GM21737 (cell line): ENCODE results near the gene MAP1B.
"Not testable (repeated sequence)": the region's sequence is repeated elsewhere in the genome, so short reads cannot be mapped to it uniquely, and the experiment has no call there.

Experiments used
- ATAC-seq: cut with Tn5 transposase; IDR thresholded peaks from one replicate; pipeline ENCODE4 v1.9.1; 2021; ENCODE audit warnings: mild to moderate bottlenecking, moderate library complexity; ENCODE audit not compliant: unreplicated experiment

MAP1B gene

GRCh38 chr5:72160329-72160728 is 53.1 kb downstream of the MAP1B start:
- no peak for ATAC-seq

GRCh38 chr5:72160959-72161358 is 53.7 kb downstream of the MAP1B start:
- ATAC-seq = no peak

DNA sequence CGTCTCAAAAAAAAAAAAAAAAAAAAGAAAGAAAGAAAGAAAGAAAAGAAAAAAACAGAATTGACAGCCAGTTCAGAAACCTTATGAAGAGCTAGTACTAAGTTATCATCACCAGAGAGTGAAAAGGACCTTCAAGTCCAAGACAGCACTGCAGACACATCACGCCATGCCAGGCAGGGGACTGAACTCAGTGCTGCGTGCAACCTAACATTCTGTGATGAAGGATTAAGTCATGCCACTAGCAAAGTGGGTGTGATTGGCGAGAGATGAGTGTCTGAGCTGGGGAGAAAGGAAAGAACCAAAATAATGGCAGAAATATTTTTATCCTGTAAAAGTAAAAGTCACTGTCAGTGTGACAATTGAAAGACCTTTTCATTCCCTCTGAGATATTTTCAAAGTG is 54.7 kb downstream of the MAP1B start:
- no peak for ATAC-seq

DNA sequence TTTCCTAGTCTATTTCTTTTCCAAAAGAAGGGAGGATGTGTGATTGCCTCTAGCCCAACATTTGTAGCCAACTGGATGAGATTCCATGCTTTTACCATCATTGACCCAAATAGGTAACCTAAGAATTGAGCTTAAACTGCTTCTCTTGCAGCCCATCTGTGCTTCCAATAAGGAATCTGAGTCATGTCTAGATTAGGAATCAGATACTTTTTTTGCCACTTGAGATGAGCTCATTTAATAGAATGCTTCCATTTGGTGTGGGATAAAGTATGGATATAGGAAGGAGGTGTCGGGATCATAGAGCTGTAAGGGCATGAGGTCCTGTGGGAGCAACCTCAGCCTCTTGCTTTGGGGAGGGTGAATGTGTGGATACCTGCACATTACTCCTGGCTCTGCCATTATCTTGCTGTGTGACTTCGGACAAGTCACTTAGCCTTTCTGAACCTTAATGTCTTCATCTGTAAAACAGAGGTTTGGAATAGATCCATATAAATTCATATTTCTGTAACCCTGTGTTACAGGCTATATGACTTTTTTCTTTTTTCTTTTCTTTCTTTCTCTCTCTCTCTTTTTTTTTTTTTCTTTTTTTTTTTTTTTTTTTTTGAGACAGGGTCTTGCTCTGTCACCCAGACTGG is 56.2 kb downstream of the MAP1B start:
- ATAC-seq = no peak

DNA sequence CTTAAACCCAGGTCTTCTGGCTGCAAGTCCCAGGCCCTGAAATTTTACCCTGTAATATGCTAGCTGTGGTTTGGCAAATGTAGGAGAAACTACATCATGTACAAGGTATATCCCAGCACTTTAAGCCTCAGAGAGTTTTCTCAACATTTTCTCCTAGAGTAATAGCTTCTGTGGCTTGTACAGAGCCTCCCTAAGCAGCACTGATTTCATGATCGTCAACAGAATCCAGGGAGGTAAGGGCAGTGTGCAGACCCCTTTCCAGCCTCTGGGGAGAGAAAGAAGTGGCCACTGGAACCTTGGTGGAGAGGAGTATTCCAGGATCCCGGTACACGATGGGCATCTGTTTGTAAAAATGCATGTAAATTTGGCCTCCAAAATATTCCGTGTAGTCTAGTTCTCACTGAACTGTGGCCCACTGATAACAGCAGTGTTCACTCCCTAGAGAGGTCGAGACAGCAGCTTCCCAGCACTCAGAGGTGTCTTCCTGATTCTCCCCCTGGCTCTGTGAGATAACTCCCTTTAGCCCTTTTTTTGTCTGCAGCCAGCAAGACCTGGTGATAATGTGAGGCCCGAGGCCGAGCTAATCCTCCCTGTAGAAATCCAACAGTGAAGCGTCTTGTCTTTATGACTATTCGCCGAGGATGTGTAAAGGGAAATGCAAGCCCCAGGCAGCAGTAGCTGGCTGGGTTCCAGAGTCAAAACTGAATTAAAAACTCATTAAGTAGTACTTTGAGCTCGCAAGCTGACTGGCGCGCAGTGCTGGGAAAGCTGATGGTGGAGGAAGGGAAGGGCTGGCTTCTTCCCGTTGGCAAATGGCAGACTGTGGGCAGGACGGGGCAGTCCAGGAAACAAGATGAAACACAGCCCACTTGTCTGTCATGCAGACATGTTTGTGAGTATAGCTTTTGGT is 59.0 kb downstream of the MAP1B start:
- ATAC-seq = no peak

GRCh38 chr5:72167257-72167656 is 60.0 kb downstream of the MAP1B start:
- ATAC-seq = no peak

DNA sequence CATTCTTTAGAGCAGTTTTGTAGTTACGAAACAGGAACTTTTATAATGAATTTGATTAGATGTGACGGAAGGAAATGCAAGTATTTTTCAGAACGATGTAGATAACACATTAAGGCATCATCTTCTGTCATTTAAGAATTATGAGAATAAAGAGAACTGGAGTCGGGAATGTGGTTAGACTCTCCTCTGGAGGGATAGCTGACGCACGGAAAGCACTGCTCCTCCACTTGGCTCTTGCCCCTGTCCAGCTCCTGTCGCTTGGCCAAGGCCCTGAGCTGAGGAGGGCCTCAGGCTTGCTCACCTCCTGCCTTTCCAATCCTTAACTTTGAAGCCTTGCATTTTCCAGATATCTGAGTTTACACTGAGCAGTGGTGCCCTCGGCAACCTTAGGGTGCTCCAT is 60.5 kb downstream of the MAP1B start:
- ATAC-seq = no peak

DNA sequence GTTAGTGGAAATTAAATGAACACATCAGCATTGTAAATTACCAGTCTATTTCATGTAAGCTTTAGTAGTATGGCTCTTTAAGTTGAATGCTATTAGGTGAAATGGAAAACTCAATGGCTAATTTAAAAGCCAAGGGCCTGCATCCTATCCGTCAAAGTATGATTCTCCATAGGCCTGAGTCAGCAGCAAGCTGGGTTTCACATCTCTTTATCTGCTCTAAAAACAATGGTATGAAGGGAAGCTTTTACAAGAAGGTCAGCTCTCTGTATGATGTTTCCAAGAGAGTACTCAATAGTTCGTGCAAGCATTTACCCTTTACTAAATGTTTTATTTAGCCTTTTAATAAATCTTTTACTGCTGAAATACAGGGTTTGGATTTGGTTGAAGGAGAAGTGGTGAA is 62.8 kb downstream of the MAP1B start:
- ATAC-seq = no peak

GRCh38 chr5:72171181-72171580 is 63.9 kb downstream of the MAP1B start:
- not testable (repeated sequence) for ATAC-seq

- no peak for ATAC-seq
These were observed 64.4 kb downstream of the MAP1B start for GRCh38 chr5:72171667-72172066.

- no peak for ATAC-seq
These were observed 65.5 kb downstream of the MAP1B start for GRCh38 chr5:72172786-72173185.

- ATAC-seq = peak; percentile 78
These were observed 70.3 kb downstream of the MAP1B start for GRCh38 chr5:72177538-72177937.

- no peak for ATAC-seq
These were observed 71.9 kb downstream of the MAP1B start for GRCh38 chr5:72179028-72179815.

DNA sequence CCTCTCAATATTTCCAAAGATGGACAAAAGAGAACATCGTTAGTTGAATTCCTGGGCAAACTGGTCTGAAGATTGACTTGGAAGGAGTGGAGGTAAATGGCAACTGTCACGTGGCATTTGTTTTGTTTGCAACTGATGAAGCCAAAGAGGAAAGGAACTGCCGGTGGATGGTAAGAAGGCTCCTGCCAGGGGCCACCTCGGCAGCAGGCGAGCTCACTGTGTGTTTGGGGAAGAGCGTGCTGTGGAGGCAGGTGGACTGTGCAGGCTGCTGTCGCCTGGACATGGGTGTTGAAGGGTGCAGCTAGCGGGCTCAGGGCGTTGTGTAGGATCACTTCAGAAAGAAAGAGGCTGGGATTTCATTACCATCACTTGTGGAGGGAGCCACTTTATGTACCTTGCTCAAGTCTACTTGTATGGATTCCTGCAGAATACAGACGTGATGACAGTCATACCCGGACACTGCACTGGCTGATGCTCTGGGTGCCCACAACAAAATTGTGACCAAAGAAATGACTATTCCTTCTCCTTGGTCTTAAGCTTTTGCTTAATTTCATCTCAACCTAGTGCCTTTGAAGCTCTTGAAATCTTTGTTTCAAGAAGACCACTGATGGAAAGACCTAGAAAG is 72.7 kb downstream of the MAP1B start:
- no peak for ATAC-seq

- ATAC-seq = no peak
These were observed 73.7 kb downstream of the MAP1B start for GRCh38 chr5:72180925-72181324.

- no peak for ATAC-seq
These were observed 75.4 kb downstream of the MAP1B start for GRCh38 chr5:72182686-72183085.

DNA sequence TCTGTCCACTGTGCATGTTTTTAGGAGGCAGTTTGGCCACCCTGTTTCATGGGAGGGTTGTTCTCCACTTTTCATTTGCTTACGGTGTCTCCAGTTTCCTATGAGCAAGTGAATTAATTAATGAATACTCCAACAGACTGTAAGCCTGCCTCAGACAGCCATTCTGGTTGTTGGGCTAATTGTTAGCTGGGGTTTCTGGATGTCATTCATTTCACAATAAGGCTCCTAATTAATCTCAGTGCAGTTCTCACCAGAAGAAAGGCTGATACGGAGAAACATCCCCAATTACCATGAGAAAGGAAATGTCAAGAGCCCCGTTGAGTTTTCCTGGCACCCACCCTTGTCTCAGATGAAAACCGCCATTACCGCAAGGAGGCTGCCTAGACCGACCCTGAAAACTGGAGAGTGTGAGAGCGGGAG is 75.8 kb downstream of the MAP1B start:
- no peak for ATAC-seq

GRCh38 chr5:72184408-72184807 is 77.1 kb downstream of the MAP1B start:
- ATAC-seq = no peak

GRCh38 chr5:72185496-72186329 is 78.4 kb downstream of the MAP1B start:
- ATAC-seq = no peak

DNA sequence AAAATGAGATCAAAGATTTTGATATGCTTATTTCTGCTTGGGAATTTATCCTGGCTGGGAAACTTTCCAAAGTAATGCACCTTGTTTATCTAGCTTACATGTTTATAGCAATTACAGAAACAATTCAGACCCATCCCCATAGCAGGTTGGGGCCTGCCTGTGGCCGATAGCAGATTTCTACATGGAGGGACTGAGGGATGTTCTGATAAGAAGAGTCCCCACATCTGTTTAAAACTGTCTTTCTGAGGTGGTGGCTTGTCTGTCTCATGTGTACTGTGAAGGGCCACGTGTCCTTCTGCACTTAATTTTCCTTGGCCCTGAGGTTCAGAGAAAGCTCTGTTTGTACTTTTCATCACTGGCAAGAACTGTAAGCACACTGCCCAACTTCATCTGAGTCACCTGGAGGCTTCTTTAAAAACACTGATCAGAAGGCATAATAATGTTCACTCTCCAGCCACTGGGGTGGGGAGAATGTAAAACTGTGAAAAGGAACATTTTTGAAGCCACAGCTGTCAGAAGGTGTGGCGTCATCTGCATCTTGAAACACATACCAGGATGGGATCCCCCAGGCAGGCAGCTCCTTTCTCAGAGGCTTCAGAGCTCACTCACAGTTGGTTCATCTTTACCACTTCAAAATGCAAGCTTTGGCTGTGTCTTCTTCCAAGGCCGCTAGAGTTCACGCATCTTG is 80.3 kb downstream of the MAP1B start:
- ATAC-seq = no peak
